GM19468 (cell line): ENCODE data around the gene ADRA2A.

Source experiments
- ATAC-seq: cut with Tn5 transposase; IDR thresholded peaks from one replicate; pipeline ENCODE4 v1.9.1; 2021; ENCODE audit warnings: mild to moderate bottlenecking, moderate library complexity, moderate number of reproducible peaks; ENCODE audit not compliant: unreplicated experiment; ENCODE audit errors: extremely low read depth

The ADRA2A gene

DNA sequence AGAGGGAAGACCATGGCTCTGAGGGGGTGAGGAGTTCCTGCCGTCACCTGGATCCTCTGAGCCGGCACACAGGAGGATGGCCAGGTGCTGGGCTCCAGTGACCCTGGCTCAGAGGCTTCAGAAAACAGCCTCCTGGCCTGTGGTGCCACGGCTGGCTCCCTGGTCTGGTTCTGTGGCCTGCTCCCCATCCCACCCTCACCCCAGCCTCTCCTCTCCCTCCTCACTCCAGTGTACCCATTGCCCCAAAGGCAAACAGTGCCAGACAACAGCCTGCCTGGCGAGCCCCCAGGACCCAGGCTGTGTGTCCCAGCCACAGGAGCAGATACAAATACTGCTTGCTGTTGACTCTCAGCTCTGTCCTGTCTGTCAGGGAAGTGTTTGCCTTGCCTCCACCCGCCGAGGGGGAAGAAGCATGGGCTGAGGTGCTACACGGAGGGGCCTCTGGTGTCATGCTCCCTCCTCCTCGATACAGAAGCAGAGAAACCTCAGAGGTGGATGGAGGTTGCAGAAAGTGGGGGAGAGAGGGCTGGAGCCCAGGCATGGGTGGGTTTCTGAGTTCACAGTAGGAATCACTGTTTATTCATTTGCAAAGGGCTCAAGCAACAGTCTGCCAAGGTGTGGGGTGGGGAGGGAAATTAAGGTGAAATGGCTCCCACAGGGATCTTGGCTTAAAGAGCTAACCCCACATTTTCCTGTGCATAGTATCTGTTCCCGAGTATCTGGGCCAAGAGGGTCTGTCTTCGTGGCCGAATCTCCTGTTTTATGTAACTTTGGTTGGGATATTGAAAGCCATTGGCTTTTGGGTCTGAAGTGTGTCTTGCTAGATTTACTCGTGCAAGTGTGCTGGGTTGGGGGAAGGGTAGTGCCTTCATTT, 5.5 kb downstream of the ADRA2A start:
- ATAC-seq: no peak

DNA sequence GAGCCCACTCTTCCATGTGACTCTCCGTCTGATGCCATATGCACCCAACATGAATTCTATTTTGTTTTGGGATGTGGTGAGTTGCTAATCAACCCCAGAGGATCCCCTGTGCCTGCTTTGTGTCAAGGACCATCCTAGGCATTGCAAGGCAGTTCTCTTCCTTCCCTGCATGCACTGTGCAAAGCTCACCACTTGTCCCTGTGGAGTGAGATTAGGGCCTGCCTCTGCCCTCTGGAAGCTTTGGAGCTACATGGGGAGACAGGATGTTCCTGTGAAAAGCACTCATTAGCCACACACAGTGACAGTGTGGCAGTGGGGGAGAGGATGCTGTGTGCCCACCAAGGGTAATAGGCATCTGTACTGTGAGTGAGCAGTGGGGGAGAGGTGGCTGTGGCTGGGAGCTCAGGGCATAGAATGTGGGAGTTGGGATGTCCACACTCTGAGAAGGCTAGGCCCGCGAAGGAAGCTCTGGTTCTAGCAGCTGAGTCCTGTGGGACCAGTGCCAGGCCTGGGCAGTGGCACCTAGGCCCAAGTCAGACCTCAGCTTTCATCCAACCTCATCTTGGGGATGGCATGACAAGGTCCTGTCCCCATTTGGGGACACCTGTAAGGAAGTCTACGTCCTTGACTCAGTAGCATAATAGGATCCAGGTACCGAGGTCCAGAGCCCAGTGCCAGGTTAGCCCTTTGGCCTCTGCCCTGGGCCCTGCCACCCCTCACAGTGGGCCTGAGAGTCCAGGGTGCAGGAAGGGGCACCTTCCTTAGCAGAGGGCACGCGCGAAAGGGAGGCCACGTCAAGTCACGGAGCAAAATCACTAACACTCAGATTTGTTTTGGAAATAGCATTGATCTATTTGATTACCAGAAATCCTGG, 6.6 kb downstream of the ADRA2A start:
- ATAC-seq: no peak

DNA sequence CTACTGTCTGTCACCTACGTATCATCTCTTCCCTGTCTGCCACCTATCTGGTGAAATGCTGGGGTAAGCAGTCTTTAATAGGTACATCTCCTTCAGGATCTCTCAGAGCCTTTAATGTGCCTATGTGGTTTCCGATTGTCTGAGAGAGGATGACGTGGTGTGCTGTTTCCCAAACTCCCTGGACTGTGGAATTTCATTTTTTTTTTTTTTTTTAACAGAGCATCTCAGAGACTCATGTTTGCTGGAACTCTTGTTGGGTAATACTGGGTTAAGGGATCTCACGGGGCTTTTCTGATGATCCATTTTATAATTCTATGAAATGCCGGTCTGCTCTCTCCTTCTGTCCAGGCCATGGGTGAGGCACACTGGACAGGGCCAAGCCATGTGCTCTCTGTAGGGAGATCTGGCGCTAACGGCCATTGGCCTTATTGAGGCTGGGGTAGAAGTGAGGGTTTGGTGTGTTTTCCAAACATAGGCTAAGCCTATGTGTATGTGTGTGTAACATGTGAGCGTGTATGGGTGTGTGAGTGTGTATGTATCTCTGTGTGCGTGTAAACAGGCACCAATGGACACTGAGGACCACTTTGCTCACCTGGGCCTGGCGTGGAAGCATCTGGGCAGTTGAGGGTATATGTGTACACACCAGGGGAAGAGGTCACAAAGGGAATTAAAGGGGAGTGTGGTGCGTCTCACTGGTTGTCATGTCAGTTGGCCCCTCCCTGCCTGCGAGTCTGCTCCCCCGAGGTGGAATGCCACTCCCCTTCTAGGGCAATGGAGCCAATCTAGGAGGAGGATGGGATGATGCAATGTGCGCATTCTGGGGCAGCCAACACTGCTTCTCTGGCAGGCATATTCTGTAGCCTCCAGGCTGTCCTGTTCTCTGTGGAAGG, 7.8 kb downstream of the ADRA2A start:
- no peak for ATAC-seq

DNA sequence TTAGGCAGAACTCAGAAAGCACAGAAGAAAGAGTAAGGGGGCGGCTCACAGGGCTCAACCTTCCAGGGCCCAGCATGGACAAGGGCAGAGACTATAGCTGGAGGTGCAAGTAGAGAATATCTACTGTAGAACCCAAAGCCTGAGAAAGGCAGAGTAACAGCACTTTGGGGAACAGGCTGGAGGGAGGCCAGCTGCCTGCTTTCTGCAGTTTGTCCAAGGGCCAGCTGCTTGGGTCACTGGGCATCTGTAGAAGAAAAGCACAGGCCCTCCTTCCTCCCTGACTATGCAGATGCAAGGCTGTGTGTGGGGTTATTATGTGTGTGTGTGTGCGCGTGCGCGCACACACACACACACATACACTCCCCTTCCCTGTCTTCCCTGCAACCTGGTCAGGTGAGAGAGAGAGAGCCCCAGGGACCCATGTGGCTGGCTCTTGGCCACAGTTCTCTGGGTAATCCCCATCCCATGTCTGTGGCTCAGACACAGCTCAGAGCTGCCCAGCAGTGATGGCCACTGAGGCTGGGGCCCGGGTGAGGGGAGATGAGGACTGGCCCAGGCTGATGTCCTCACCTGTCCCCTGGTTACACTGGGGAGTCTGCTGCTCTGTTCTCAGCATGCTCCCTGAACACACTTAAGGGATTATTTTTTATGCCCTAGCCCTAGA, 9.0 kb downstream of the ADRA2A start:
- no peak for ATAC-seq

DNA sequence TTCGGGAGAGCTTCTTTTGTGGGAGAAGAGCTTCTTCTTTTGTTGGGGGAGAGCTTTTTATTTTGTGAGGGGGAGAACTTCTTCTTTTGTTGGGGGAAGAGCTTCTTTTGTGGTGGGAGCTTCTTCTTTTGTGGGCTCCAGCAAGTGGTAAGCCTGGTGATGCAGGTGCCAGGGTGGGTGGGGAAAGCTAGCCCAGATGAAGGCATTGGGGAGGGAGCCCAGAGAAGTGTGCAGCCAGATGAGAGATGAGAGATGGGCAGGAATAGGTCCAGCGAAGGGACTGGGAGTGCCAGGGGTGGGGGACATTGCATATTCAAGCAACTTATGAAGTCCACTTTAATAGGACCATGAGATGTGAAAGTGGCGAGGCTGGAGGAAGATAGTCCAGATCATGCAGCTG, 9.7 kb downstream of the ADRA2A start:
- ATAC-seq: no peak

DNA sequence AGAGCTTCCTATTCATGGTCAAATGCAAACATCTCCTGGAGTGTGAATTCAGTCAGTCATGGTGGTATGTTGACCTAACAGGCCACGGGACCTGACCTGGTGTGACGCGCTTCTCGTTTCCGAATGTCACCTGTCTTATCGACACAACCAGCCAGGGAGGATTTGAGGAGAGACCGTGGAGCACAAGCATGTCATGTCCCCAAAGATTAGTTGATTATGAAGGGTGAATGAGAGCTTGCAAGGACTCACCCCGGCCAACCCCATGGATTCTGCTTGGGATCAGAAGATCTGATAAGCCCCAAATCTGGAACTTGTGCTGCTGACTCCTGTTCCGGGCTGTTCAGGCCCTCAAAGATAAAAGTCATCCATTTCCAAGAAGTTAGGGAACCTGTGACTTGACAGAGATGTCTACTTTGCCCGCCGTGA, 10.5 kb downstream of the ADRA2A start:
- ATAC-seq: no peak

DNA sequence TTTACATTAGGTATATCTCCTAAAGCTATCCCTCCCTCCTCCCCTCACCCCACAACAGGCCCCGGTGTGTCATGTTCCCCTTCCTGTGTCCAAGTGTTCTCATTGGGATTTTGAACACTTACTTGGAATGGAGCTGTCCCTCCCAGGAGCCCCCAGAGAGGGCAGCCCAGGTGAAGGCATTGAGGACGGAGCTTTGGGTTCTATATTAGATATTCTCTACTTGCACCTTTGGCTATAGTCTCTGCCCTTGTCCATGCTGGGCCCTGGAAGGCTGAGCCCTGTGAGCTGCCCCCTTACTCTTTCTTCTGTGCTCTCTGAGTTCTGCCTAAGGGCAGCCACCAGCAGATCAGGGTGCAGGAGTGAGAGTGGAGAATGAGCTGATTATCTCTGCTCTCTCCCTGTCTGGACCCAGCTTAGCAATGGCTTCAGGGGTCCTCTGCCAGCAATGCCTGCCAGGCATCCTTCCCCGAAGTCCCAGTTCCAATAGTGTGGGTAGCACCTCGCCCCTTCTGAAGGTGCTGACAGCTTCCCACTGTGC, 11.2 kb downstream of the ADRA2A start:
- ATAC-seq: no peak

DNA sequence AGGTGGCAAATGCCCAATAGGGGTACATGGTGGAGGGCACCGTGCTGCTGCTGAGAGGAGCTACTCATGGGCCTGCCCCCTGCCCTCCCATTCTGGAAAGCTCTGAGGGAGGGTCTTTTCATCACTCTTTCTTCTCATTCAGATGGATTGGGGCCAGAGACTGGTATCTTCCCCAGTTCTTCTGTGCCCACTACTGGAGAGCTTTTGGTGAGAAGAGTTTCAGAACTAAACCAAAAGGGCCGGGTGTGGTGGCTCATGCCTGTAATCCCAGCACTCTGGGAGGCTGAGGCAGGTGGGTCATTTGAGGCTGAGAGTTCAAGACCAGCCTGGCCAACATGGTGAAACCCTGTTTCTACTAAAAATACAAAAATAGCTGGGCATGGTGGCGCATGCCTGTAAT, 12.5 kb downstream of the ADRA2A start:
- no peak for ATAC-seq

DNA sequence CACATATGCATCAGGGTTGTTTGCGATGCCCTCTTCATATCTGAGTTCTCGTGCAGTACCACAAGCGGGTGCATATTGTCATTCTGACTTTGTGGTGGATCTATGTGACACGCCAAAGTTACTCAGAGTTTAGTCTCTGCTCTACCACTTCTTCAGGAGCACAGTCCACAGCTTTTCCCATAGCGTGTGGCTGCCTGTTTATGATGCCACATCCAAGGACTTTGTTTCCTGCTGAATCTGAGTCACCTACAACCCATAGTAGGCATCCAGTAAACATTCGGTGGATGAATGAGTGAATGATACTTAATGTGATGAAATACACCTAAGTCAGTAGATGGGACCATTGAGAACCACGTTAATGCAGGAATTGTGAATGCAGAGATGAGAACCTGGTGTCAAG, 15.0 kb downstream of the ADRA2A start:
- no peak for ATAC-seq

DNA sequence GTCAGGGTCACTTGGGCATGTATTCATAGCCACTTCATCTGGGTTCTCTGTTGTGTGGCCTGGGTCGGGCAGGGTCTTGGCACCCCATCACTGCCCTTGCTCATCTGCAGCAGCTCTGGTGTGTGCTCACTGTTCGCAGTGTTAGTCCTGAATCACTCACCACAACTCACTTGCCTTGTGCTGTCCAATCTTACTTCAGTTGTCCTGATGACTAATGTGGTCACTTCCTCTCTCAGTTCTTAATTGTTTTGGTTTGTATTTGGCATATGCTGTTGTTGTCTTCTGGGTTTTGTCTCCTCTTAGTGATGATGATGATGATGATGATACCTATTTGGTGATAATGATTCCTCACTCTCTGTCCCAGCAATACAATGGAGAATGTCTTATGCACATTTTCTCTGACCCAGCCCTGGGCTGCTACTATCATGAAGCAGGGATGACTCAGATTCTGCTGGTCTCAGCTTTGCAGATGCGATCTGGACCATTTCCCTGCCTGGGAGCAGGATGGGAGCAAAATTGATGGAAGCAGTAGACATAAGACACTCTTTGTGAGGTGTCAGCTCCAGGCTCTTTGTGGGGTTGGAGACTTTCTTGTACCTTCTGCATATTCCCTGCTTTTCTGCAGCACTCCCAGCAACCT, 17.0 kb downstream of the ADRA2A start:
- no peak for ATAC-seq

DNA sequence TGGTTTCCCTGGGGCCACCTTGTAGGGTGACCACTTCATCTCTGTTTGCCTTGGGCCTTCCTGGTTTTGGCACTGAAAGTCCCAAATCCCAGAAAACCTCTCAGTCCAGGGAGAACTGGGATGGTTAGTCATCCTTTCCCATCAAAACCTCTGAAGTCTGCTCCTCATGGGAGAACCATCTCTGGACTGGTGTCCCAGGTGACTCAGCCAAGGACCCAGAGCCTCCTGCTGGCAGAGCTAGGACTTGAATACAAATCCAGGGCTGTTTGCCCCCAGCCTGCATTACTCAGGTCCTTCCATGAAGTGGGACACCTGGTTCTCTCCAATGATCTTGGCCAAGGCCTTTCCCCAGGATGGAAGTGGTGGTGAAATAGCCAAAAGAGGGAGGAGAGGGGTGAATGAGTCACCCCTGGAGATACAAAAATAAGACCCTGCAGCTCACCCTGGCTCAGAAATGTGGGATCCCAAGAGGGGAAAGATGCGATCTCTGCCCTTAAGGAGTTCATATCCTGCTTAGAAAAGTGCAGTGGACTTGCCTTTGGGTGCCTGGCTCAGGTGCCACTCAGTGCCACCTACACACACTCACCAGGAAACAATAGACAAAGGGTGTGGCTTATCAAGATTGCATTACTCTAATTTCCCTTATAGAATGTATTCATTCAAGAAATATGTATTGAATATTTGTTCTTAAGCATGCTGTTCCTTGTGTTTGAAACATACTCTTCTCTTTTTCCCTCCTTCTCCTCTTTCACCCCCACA, 22.0 kb downstream of the ADRA2A start:
- ATAC-seq: no peak

DNA sequence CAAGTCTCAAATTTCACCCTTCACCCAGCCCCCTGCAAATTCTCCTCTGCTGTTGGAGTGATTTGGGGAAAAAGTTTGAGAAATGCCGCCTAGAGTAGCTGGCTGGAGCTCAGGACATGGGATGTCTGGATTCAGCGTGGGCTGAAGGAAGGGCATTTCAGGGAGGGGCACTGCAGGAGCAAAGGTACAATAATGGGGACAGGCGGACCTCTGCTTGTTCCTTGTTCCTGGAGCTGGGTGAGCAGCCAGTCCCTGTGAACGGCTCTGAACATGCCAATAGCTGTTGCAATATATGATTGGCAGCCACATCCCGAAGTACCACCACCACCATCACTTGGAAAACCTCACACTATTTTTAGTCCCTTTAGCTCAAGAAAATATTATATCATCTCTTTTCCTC, 23.4 kb downstream of the ADRA2A start:
- no peak for ATAC-seq

DNA sequence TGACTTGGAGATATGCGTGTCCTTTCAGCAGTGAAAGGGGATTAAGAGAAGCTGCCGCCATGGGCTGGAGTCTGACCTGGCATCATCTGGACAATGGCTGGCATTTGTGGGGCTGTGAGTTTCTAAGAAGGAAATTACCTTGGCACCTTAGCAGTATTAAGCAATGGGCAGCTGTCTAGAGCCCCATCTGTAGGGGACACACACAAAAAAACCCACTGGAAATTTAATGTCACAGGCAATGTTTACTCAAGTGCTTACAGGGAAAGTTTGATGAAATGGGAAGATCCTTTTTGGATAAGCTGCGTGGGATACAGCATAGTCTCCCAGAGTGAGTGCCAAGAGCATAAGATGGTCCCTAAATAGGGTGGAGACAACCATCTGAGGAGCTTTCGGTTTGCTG, 25.0 kb downstream of the ADRA2A start:
- ATAC-seq: no peak

DNA sequence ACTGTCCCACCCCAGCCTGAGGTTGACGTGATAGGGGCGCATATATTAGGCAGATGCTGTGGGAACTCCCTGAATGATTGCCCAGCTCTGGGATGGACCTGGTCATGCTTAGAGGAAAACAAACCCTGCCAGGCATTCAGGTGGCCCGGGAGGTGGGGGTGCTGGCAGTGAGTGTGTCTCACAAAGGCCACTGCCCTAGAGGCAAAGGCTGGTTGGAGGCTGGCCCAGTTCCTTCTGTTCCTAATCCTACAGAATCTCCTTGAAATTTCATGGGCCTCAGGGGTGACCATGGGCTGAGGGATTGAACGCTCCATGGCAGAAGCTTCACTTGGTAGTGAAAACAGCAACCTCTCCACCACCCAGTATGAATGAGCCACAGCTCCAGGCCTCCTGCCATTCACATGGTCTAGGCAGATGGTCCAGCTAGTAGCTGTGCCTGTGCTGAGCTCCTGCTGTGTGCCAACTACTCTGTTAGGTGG, 25.6 kb downstream of the ADRA2A start:
- ATAC-seq: no peak

DNA sequence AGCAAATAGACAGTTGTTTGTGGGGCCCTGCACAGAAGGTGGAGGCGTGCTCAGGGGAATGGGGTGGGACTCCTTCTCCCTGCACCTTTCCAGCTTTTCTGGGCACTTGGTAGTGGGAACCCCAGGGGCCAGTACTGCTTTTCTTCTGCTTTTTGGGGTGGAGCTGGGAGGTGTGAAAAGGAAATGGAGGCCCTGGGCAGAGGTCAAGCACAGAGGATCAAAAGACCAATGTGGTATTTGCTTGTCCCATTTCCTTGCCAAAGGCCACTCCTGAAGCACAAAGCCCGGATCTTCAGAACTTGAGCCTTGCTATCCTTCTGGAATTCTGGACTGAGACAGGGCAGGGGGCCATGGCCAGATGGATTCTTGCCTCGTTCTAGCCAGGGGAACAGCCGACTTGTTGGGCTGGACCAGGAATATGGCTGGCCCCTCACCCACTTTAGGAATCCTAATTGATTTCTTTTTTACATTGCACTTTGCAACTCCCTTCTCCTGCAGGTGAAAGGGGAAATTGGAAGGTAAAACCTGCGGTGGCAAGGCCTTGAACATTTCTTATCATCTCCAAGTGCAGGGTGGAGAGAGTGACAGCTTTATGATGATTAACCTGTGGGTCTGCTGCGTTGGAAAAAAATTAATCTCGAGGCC, 26.5 kb downstream of the ADRA2A start:
- ATAC-seq: no peak

DNA sequence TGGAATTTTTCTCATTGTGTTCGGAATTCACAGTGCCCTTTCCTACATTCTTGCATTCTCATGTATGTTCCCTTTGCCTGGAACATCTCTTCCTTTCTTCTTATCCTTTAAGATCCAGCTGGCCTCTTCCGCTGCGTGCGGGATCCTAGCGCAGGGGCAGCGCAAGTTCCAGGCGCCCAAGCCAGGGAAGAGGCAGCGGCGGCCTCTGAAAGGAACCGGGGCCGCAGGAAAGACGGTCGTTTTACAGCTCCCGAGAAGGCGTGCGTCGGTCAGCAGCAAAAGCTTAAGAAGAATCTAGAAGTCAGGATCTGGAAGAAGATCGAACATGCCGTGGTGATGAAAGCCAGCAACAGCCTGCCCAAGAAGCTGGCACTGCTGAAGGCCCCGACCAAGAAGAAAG, 28.0 kb downstream of the ADRA2A start:
- no peak for ATAC-seq

DNA sequence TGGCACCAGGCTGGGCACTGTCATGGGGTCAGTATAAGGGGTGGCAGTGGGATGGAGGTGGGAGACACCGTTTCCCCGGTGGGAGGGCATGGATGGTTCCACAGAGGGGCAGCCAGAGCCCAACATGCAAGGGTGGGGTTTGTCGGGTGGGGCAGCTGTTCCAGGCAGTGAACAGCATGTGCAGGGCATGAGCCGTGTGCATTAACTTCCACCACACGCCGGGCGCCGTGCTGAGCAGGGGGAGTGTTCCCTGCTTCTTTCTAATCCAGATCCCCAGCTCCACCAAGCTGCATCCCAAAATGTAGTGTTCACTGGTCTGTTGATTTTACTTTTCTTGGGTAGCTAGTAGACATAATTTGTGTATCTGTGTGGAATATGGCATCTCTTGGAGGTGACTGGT, 29.3 kb downstream of the ADRA2A start:
- ATAC-seq: no peak

DNA sequence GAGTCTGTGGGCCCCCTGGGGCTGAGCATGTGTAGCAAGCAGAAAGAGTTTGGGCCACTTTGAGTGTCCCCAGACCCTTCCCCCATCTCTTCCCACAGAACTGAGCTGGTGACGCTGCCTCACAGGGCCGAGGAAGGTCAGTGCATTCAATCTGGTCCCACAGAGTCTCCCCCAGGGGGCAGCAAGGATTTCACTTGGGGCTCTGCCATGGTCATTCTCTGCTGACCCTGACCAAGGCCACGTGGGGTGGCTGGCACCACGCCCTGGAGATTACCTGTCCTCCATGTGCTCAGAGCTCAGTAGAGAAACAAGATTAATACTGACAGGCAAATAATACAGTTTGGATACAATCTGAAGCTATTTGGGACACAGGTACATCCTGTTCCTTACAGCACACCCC, 30.2 kb downstream of the ADRA2A start:
- ATAC-seq: no peak
